A673 (cell line): ENCODE measurements around the gene MRPS10.

Experiments used
- EZH2 ChIP-seq: fragments of 200-600 bp; sonication (generic); IDR thresholded peaks from 2 replicates; pipeline ENCODE4 v1.6.1; 2017; ENCODE audit warnings: borderline replicate concordance, low read depth, mild to moderate bottlenecking, mixed read lengths, antibody characterized with exemption, low read length; ENCODE audit not compliant: poor library complexity, severe bottlenecking
- TF ChIP-seq, protein P1 (sequence below): fragments of 300-800, 200-600 bp; sonication (generic); conservative IDR thresholded peaks from 2 replicates; pipeline ENCODE4 v1.5.1; 2017; ENCODE audit warnings: low read depth, mild to moderate bottlenecking, antibody characterized with exemption, low read length, moderate library complexity, mixed read lengths

DNA sequence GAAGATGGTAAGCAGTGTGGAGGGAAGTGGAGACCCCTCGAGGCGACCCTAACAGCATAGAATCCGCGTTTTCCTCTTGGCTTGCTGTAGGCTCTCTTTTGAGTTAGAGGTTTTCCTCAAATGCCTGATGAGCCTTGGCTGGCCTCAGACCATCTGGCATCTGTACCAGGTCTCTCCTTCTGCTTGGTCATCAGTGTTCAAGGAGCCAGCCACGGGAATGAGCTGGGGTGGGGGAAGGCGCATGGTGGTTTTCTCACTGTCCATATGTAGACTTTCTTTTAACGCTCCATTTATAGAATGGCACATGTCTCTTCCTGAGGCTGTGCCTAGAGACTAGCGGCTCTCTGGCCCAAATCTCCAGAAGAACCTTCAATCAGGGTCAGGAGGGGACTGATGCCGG, 52.6 kb downstream of the MRPS10 start:
- TF ChIP-seq, protein P1, sequence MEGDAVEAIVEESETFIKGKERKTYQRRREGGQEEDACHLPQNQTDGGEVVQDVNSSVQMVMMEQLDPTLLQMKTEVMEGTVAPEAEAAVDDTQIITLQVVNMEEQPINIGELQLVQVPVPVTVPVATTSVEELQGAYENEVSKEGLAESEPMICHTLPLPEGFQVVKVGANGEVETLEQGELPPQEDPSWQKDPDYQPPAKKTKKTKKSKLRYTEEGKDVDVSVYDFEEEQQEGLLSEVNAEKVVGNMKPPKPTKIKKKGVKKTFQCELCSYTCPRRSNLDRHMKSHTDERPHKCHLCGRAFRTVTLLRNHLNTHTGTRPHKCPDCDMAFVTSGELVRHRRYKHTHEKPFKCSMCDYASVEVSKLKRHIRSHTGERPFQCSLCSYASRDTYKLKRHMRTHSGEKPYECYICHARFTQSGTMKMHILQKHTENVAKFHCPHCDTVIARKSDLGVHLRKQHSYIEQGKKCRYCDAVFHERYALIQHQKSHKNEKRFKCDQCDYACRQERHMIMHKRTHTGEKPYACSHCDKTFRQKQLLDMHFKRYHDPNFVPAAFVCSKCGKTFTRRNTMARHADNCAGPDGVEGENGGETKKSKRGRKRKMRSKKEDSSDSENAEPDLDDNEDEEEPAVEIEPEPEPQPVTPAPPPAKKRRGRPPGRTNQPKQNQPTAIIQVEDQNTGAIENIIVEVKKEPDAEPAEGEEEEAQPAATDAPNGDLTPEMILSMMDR, result no peak
- TF ChIP-seq EZH2, result no peak
